ENCODE results near the gene FRMD8.

GRCh38 chr11:65420506-65420905 is 34.1 kb downstream of the FRMD8 start:
- TF ChIP-seq, protein P1, sequence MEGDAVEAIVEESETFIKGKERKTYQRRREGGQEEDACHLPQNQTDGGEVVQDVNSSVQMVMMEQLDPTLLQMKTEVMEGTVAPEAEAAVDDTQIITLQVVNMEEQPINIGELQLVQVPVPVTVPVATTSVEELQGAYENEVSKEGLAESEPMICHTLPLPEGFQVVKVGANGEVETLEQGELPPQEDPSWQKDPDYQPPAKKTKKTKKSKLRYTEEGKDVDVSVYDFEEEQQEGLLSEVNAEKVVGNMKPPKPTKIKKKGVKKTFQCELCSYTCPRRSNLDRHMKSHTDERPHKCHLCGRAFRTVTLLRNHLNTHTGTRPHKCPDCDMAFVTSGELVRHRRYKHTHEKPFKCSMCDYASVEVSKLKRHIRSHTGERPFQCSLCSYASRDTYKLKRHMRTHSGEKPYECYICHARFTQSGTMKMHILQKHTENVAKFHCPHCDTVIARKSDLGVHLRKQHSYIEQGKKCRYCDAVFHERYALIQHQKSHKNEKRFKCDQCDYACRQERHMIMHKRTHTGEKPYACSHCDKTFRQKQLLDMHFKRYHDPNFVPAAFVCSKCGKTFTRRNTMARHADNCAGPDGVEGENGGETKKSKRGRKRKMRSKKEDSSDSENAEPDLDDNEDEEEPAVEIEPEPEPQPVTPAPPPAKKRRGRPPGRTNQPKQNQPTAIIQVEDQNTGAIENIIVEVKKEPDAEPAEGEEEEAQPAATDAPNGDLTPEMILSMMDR (IDR thresholded peaks at IDR 0.05; ENCODE audit: low read depth, low read length, missing input control), result no peak
- TF ChIP-seq SP1 (IDR thresholded peaks at IDR 0.05), result no peak
